ENCODE data around the gene GBF1. TPM values are rescaled to one million over a fixed set of nuclear protein-coding genes. Genes with fewer than 3 reads are reported as not detected.

The GBF1 gene
- total and polyA plus RNA-seq, 2 donors (not counting 1 experiment from before 2014, with no cell fraction given), result 20.8 to 39.3 TPM

DNA sequence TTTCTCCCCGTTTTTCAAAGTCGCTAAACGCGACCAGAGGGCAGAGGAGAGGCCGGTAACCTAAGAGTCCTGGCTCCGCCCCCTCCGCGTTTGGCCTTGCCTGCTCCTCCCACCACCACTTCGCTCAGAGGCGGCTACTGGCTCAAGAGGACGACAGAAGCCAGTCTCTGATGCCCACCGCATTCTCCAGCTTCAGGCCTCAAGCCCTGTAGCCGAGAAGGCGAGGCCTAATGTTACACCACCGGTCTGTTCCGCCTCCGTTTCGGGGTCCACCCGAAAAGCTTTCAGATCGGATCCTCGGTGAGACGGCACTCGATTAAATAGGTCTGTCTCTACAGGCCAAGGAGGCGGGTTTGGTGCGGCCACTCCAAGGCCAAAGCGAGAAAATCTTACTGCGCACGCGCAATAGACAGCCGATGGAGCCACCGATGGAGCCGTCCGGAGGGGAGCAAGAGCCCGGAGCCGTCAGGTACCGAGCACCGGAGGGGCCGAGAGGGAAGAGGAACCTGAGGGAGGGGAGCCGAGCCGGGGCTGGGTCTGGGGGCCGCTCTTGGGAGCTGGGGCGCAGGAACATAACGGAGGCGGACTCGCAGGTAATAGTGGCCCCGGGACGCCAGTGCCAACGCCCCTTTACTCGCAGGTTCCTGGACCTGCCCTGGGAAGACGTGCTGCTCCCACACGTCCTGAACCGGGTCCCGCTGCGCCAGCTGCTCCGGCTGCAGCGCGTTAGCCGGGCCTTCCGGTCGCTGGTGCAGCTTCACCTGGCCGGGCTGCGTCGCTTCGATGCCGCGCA lies 175.6 kb downstream of the GBF1 start, which contains the start of gene FBXL15:
FBXL15 (plus strand) TSS at position 123 of the 793 bp plus-strand sequence; CDS start at position 417, 294 bp downstream.
- TF ChIP-seq, protein P1, sequence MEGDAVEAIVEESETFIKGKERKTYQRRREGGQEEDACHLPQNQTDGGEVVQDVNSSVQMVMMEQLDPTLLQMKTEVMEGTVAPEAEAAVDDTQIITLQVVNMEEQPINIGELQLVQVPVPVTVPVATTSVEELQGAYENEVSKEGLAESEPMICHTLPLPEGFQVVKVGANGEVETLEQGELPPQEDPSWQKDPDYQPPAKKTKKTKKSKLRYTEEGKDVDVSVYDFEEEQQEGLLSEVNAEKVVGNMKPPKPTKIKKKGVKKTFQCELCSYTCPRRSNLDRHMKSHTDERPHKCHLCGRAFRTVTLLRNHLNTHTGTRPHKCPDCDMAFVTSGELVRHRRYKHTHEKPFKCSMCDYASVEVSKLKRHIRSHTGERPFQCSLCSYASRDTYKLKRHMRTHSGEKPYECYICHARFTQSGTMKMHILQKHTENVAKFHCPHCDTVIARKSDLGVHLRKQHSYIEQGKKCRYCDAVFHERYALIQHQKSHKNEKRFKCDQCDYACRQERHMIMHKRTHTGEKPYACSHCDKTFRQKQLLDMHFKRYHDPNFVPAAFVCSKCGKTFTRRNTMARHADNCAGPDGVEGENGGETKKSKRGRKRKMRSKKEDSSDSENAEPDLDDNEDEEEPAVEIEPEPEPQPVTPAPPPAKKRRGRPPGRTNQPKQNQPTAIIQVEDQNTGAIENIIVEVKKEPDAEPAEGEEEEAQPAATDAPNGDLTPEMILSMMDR (IDR thresholded peaks at IDR 0.05), result no peak
- no peak for TF ChIP-seq EZH2 (IDR thresholded peaks at IDR 0.05; ENCODE audit: borderline replicate concordance, insufficient read depth, low read depth, low read length, poor library complexity, severe bottlenecking)
- Histone ChIP-seq H3K36me3 (replicated peaks in 1 of 2; ENCODE audit: control extremely low read depth in 1 of 2, control insufficient read depth in 1 of 2, extremely low read depth in 1 of 2, insufficient read depth in 2 of 2, low read length in 1 of 2) (peaks cover 0 to 14% of the 10 kb centered on the region in 2 experiments), H3K4me3 (ENCODE audit: control extremely low read depth in 1 of 5, extremely low read depth in 1 of 5, insufficient read depth in 1 of 5, low read depth in 2 of 5, low read length in 4 of 5) (peak within 1 kb of the TSS; percentile 63 to 92 (median 89)), H2AFZ (ENCODE audit: insufficient read depth, low read depth, low read length, poor library complexity, severe bottlenecking) (peak within 1 kb of the TSS; percentile 94), H3K9me3 (ENCODE audit: control extremely low read depth in 1 of 3, control insufficient read depth in 2 of 3, insufficient read depth in 1 of 3, low read length in 2 of 3) (peaks cover 0 to 9% (median 0%) of the 10 kb centered on the region in 3 donors), H3K9ac (ENCODE audit: low read length) (peak within 1 kb of the TSS; percentile 77), H3K4me1 (ENCODE audit: control insufficient read depth in 2 of 2, insufficient read depth in 2 of 2, low read length in 2 of 2) (peaks cover 32 to 34% of the 10 kb centered on the region in 2 donors), H3K27me3 (replicated peaks in 1 of 4; ENCODE audit: control extremely low read depth in 1 of 4, control insufficient read depth in 3 of 4, insufficient read depth in 4 of 4, low read length in 3 of 4) (peaks cover 0 to 35% (median 22%) of the 10 kb centered on the region in 4 experiments), H3K4me2 (replicated peaks; ENCODE audit: low read depth, low read length, poor library complexity, severe bottlenecking) (peak within 1 kb of the TSS; percentile 90), H3K27ac (ENCODE audit: low read length in 2 of 2) (peak within 1 kb of the TSS; percentile 39 to 62), H4K20me1 (ENCODE audit: control insufficient read depth, insufficient read depth, low read length, poor library complexity, severe bottlenecking) (peaks cover 17% of the 10 kb centered on the region), H3K79me2 (ENCODE audit: control insufficient read depth, insufficient read depth, low read length) (no peaks in the 10 kb centered on the region)
- no peaks in the 10 kb centered on the region for H3K9me3 Mint-ChIP-seq (ENCODE audit: insufficient read depth)
- ChIA-PET CTCF (interaction anchor here (0.9 to 6.1 kb wide), 15 partner anchors 10 to 323 kb away, joined by 3 to 108 read pairs (median 7); partner anchors contain the start of genes ACTR1A, C10orf95, CUEDC2 and NFKB2), POLR2A (interaction anchor here (1.0 to 5.2 kb wide), 11 partner anchors 10 to 221 kb away, joined by 4 to 38 read pairs (median 6); partner anchors contain the start of genes ACTR1A, C10orf95, CUEDC2 and NFKB2)
- ATAC-seq (ENCODE audit: low read depth), result peak; percentile 78
- DNase-seq, result peak; percentile 98
- WGBS (ENCODE audit: insufficient coverage), result under 1% methylated on average over 66 of the region's 66 CpGs
- H3K27ac Mint-ChIP-seq, result peak within 1 kb of the TSS; percentile 99
- peak within 1 kb of the TSS; percentile 99 for H3K4me3 Mint-ChIP-seq
- H3K27me3 Mint-ChIP-seq, result peaks cover 18% of the 10 kb centered on the region
- peaks cover 38% of the 10 kb centered on the region for H3K4me1 Mint-ChIP-seq
- intact Hi-C loops (cut with micrococcal nuclease), result loop anchor here (1.0 to 5.0 kb wide), 11 partner anchors 11 to 289 kb away; partner anchors contain the start of genes ACTR1A, CUEDC2, GBF1 and NOLC1
